CD4-positive, alpha-beta T cell (primary cell): ENCODE data around the gene NXN. TPM values are rescaled to one million over a fixed set of nuclear protein-coding genes. Genes with fewer than 3 reads are reported as not detected.
"Not testable (repeated sequence)": the region's sequence is repeated elsewhere in the genome, so short reads cannot be mapped to it uniquely, and the experiment has no call there.

Experiments
- ATAC-seq: fragments of 200-7000 bp; cut with Tn5 transposase; one replicate; pipeline ENCODE4 v1.10.0; 2022; ENCODE audit warnings: mild to moderate bottlenecking; ENCODE audit not compliant: poor library complexity
- CTCF ChIA-PET: fragments of 350-600 bp; sonication (Branson Sonifier 250); formaldehyde crosslinking; loops from one replicate; lab custom pipeline; 2021; ENCODE audit warnings: antibody characterized with exemption, inconsistent platforms; lab: Charles Lee
- POLR2A ChIA-PET: fragments of 350-600 bp; sonication (Branson Sonifier 250); formaldehyde crosslinking; loops from one replicate; lab custom pipeline; 2021; ENCODE audit warnings: antibody characterized with exemption, inconsistent platforms; lab: Charles Lee
- DNase-seq, 14 experiments: peaks; one replicate each; pipeline ENCODE4 v3.0.0-alpha.2; 2013 to 2020; ENCODE audit warnings: mixed read lengths in 2 of 14
- H3K27ac ChIP-seq, 2 donors: one replicate each; pipeline versions ENCODE4 v1.5.1 to v1.7.0; 2013; ENCODE audit warnings: low read length in 2 of 2, low read depth in 1 of 2, mild to moderate bottlenecking in 1 of 2
- H3K27me3 ChIP-seq, 2 experiments: 1 replicate in 1 of 2; 2 replicates in 1 of 2; pipeline versions ENCODE4 v1.6.1 to v1.7.0; 2013; ENCODE audit warnings: low read length in 2 of 2, control low read depth in 1 of 2, mild to moderate bottlenecking in 1 of 2, moderate library complexity in 1 of 2; ENCODE audit not compliant: insufficient read depth in 2 of 2, control insufficient read depth in 1 of 2
- H3K36me3 ChIP-seq: one replicate; pipeline ENCODE4 v1.6.1; 2013; ENCODE audit warnings: low read length, control low read depth; ENCODE audit not compliant: insufficient read depth
- H3K4me1 ChIP-seq: one replicate; pipeline ENCODE4 v1.6.1; 2013; ENCODE audit warnings: low read length, control low read depth; ENCODE audit not compliant: insufficient read depth
- H3K4me3 ChIP-seq: one replicate; pipeline ENCODE4 v1.5.1; 2013; ENCODE audit warnings: mild to moderate bottlenecking, low read length, moderate library complexity
- H3K9me3 ChIP-seq, 2 experiments: 1 replicate in 1 of 2; 2 replicates in 1 of 2; pipeline versions ENCODE4 v1.6.1 to v1.7.0; 2013; ENCODE audit warnings: low read length in 2 of 2, mild to moderate bottlenecking in 2 of 2, control low read depth in 1 of 2, moderate library complexity in 1 of 2; ENCODE audit not compliant: control insufficient read depth in 1 of 2, insufficient read depth in 1 of 2
- H3K27ac Mint-ChIP-seq: one replicate; pipeline ENCODE4 v1.8.0; 2020; ENCODE audit warnings: mixed read lengths
- H3K27me3 Mint-ChIP-seq: one replicate; pipeline ENCODE4 v1.8.0; 2021; ENCODE audit warnings: mixed read lengths
- H3K36me3 Mint-ChIP-seq: one replicate; pipeline ENCODE4 v1.8.0; 2021; ENCODE audit warnings: low read depth, mixed read lengths
- H3K4me1 Mint-ChIP-seq: one replicate; pipeline ENCODE4 v1.8.0; 2021; ENCODE audit warnings: low read depth, mixed read lengths
- H3K4me3 Mint-ChIP-seq: one replicate; pipeline ENCODE4 v1.8.0; 2020; ENCODE audit warnings: mild to moderate bottlenecking, mixed read lengths
- H3K9me3 Mint-ChIP-seq: one replicate; pipeline ENCODE4 v1.8.0; 2020; ENCODE audit warnings: mixed read lengths
- CTCF ChIP-seq: fragments of 200-600 bp; IDR thresholded peaks from one replicate; pipeline ENCODE4 v1.8.0; 2022; ENCODE audit warnings: antibody characterized with exemption, mild to moderate bottlenecking
- intact Hi-C, 2 experiments: fragments of 100-400 bp; cut with DNase I in 1 of 2; cut with micrococcal nuclease in 1 of 2; formaldehyde crosslinking; loops; one replicate each; pipeline versions ENCODE4 v1.15.1 to v1.9.0; 2023 to 2025; cut with DNase I, micrococcal nuclease
- total RNA-seq, 174 experiments: library from RNA in 2 of 174; stranded (reverse) in 2 of 174; gene quantifications; one replicate each; pipeline ENCODE4 v1.2.3 and lab custom pipeline; 2021 to 2026

NXN gene
- total RNA-seq, 2 experiments from 2014 or later, result 0.80 to 0.98 TPM

GRCh38 chr17:767076-767475 is 212.5 kb downstream of the NXN start:
- Histone ChIP-seq H3K9me3 (no peaks in the 10 kb centered on the region), H3K4me3 (no peak overlapping the region), H3K27me3 (no peaks in the 10 kb centered on the region), H3K36me3 (peaks cover 64% of the 10 kb centered on the region), H3K4me1 (no peaks in the 10 kb centered on the region), H3K27ac (no peak overlapping the region)
- intact Hi-C loops, result no loop called here
- DNase-seq, result no peak
- Mint-ChIP-seq H3K27ac (no peak overlapping the region), H3K9me3 (no peaks in the 10 kb centered on the region), H3K36me3 (peaks cover 65% of the 10 kb centered on the region), H3K4me1 (no peaks in the 10 kb centered on the region), H3K27me3 (no peaks in the 10 kb centered on the region), H3K4me3 (no peak overlapping the region)
- no peak for TF ChIP-seq CTCF
- POLR2A ChIA-PET, result interaction anchor here (0.9 kb wide), 1 partner anchor 15 kb away, joined by 4 read pairs; the partner anchor contains the start of genes GLOD4 and MRM3
- CTCF ChIA-PET, result no interaction called here
- ATAC-seq, result no peak

DNA sequence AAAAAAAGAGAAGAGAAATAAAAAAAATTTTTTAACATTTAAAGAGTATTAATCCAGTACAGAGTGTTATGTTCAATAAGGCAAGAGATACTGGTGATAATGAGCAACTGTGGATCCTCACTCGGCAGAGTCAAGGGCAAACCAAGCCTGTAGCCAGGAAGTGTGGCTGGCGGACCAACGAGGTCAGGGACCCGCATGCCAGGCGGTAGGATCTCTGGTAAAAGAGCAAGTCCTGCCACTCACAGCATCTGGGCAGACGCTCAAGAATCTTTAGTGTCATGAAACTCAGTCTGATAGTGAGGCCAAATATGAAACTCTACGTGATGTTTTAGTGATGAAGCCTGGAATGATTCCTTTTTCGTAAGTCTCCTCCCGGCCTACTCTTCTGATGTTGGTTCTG is 219.2 kb downstream of the NXN start:
- peaks cover 65% of the 10 kb centered on the region for H3K36me3 Mint-ChIP-seq
- H3K4me1 Mint-ChIP-seq, result no peaks in the 10 kb centered on the region
- Histone ChIP-seq H3K27ac (no peak overlapping the region), H3K9me3 (no peaks in the 10 kb centered on the region), H3K4me1 (no peaks in the 10 kb centered on the region), H3K4me3 (no peak overlapping the region), H3K27me3 (no peaks in the 10 kb centered on the region), H3K36me3 (peaks cover 55% of the 10 kb centered on the region)
- CTCF ChIA-PET, result no interaction called here
- POLR2A ChIA-PET, result no interaction called here
- no peaks in the 10 kb centered on the region for H3K9me3 Mint-ChIP-seq
- intact Hi-C loops, result no loop called here
- DNase-seq (no peak), ATAC-seq (no peak)
- no peak for TF ChIP-seq CTCF
- H3K27ac Mint-ChIP-seq, result no peak overlapping the region
- no peaks in the 10 kb centered on the region for H3K27me3 Mint-ChIP-seq
- H3K4me3 Mint-ChIP-seq, result no peak overlapping the region

DNA sequence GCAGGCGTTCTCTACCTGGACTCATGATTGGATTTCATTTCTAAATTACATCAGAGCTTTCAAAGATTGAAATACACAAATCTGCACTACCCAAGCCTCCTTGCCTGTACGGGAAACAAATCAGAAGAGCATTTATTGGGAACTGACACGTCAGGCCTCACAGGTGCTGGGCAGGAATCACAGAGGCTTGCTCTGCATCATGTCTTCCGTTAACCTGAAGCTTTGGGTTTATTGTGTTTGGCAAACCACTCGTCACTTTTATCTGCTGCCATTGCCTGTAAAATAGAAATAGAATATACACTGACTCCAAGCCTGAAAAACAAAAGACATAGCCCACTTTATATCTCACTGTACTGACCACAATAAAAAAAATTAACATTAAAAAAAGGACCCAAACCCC is 219.6 kb downstream of the NXN start:
- H3K27me3 ChIP-seq, result no peaks in the 10 kb centered on the region
- TF ChIP-seq CTCF, result no peak
- DNase-seq (no peak), ATAC-seq (no peak)
- H3K36me3 ChIP-seq, result peaks cover 51% of the 10 kb centered on the region
- intact Hi-C loops, result no loop called here
- CTCF ChIA-PET, result interaction anchor here (1.2 kb wide), 1 partner anchor 237 kb away, joined by 3 read pairs; the partner anchor contains the start of gene TIMM22
- peaks cover 61% of the 10 kb centered on the region for H3K36me3 Mint-ChIP-seq
- no peaks in the 10 kb centered on the region for H3K9me3 ChIP-seq
- no peak overlapping the region for H3K4me3 Mint-ChIP-seq
- POLR2A ChIA-PET, result no interaction called here
- no peaks in the 10 kb centered on the region for H3K9me3 Mint-ChIP-seq
- no peaks in the 10 kb centered on the region for H3K4me1 ChIP-seq
- H3K27me3 Mint-ChIP-seq, result no peaks in the 10 kb centered on the region
- H3K27ac Mint-ChIP-seq, result no peak overlapping the region
- no peaks in the 10 kb centered on the region for H3K4me1 Mint-ChIP-seq
- H3K27ac ChIP-seq, result no peak overlapping the region
- no peak overlapping the region for H3K4me3 ChIP-seq

GRCh38 chr17:756010-756567 is 223.5 kb downstream of the NXN start:
- H3K9me3 ChIP-seq, POLR2A ChIA-PET, CTCF ChIA-PET, ATAC-seq, DNase-seq, H3K27ac Mint-ChIP-seq, H3K27ac ChIP-seq, H3K4me3 ChIP-seq, intact Hi-C loops, H3K4me3 Mint-ChIP-seq, H3K27me3 Mint-ChIP-seq, H3K27me3 ChIP-seq, H3K9me3 Mint-ChIP-seq: not testable (repeated sequence)
- Mint-ChIP-seq H3K4me1 (peaks cover 15% of the 10 kb centered on the region), H3K36me3 (peaks cover 42% of the 10 kb centered on the region)
- Histone ChIP-seq H3K4me1 (peaks cover 12% of the 10 kb centered on the region), H3K36me3 (peaks cover 31% of the 10 kb centered on the region)

DNA sequence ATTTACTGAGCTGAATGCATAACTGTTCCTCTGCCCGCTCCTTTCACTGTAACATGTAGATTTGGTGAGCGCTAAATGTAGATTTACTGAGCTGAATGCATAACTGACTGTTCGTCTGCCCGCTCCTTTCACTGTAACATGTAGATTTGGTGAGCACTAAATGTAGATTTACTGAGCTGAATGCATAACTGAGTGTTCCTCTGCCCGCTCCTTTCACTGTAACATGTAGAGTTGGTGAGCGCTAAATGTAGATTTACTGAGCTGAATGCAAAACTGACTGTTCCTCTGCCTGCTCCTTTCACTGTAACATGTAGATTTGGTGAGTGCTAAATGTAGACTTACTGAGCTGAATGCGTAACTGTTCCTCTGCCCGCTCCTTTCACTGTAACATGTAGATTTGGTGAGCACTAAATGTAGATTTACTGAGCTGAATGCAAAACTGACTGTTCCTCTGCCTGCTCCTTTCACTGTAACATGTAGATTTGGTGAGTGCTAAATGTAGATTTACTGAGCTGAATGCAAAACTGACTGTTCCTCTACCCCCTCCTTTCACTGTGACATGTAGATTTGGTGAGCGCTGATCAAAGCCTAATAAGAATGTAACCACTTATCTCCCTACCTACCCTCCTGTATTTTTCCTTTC is 224.1 kb downstream of the NXN start:
- Histone ChIP-seq H3K4me1 (peaks cover 19% of the 10 kb centered on the region), H3K36me3 (peaks cover 26% of the 10 kb centered on the region)
- H3K27ac Mint-ChIP-seq, H3K27me3 Mint-ChIP-seq, H3K27ac ChIP-seq, H3K27me3 ChIP-seq, CTCF ChIA-PET, ATAC-seq, H3K9me3 ChIP-seq, intact Hi-C loops, H3K4me3 Mint-ChIP-seq, DNase-seq, H3K9me3 Mint-ChIP-seq, H3K4me3 ChIP-seq: not testable (repeated sequence)
- Mint-ChIP-seq H3K4me1 (peaks cover 22% of the 10 kb centered on the region), H3K36me3 (peaks cover 35% of the 10 kb centered on the region)
- POLR2A ChIA-PET, result interaction anchor here (1.2 kb wide), 1 partner anchor 26 kb away, joined by 3 read pairs; the partner anchor contains the start of genes GLOD4 and MRM3
